Tibial nerve (tissue), 3 donors: ENCODE results near the gene NUDT4B.
"Not testable (repeated sequence)": the region's sequence is repeated elsewhere in the genome, so short reads cannot be mapped to it uniquely, and the experiment has no call there.

Experiments
- POLR2A ChIP-seq, 2 donors: fragments of 450-650 bp; IDR thresholded peaks; one replicate each; pipeline ENCODE4 v1.6.1; 2017; ENCODE audit warnings: antibody characterized with exemption in 2 of 2, mild to moderate bottlenecking in 2 of 2, moderate library complexity in 2 of 2
- TF ChIP-seq, protein P1 (sequence below), 5 experiments: fragments of 200-600 bp in 3 of 5; fragments of 450-650 bp in 2 of 5; sonication (generic) in 3 of 5; IDR thresholded peaks; one replicate each; pipeline ENCODE4 v1.5.1; 2016 to 2019; ENCODE audit warnings: antibody characterized with exemption in 5 of 5, mild to moderate bottlenecking in 3 of 5, moderate library complexity in 2 of 5

DNA sequence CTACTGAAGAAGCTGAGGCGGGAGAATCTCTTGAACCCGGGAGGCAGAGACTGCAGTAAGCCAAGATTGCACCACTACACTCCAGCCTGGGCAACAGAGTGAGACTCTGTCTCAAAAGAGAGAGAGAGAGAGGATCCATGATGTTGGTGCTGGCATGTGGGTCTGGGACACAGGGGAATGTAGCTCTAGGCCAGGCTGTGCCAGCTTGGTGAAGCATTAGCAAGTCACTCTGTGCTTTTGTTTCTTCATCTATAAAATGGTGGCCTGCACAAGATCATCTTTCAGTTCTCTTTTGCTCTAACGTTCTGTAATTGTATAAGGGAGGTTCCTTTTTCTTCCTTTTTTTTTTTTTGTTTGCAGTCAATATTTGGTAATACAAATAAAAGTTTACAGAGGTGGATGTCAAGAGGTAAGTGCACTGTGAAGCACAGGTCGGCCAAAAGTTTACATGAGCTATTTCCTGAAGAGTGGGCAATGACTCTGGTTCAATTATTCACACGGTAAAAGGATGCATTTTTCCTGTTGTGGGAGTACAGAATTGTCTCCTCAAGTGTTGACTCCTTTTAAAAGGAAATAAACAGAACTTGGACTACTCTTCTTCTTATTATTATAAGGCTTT lies 44.5 kb upstream of the NUDT4B start:
- TF ChIP-seq, protein P1, sequence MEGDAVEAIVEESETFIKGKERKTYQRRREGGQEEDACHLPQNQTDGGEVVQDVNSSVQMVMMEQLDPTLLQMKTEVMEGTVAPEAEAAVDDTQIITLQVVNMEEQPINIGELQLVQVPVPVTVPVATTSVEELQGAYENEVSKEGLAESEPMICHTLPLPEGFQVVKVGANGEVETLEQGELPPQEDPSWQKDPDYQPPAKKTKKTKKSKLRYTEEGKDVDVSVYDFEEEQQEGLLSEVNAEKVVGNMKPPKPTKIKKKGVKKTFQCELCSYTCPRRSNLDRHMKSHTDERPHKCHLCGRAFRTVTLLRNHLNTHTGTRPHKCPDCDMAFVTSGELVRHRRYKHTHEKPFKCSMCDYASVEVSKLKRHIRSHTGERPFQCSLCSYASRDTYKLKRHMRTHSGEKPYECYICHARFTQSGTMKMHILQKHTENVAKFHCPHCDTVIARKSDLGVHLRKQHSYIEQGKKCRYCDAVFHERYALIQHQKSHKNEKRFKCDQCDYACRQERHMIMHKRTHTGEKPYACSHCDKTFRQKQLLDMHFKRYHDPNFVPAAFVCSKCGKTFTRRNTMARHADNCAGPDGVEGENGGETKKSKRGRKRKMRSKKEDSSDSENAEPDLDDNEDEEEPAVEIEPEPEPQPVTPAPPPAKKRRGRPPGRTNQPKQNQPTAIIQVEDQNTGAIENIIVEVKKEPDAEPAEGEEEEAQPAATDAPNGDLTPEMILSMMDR (IDR thresholded peaks at IDR 0.05): not testable (repeated sequence)
- not testable (repeated sequence) for TF ChIP-seq POLR2A (IDR thresholded peaks at IDR 0.05)
